IMR-90 (cell line): ENCODE data around the gene PUS3. TPM values are rescaled to one million over a fixed set of nuclear protein-coding genes. Genes with fewer than 3 reads are reported as not detected.

ENCODE experiments used
- ATAC-seq: fragments of 200-7000 bp; cut with Tn5 transposase; 2 replicates; pipeline ENCODE4 v1.9.1; 2020; ENCODE audit warnings: low read depth, mild to moderate bottlenecking, moderate library complexity
- BruUV-seq: library from RNA; stranded (reverse); fragments of 400-500 nt; replicated peaks from 2 replicates; lab custom pipeline; 2021; lab: Mats Ljungman, UMichigan
- CTCF ChIA-PET: fragments of 300-600 bp; formaldehyde crosslinking; extraction: SDS; loops from one replicate; lab custom pipeline; 2021; ENCODE audit warnings: antibody characterized with exemption; lab: Yijun Ruan, JAX
- POLR2A ChIA-PET: fragments of 300-600 bp; sonication (Branson Sonifier 250); formaldehyde crosslinking; loops from one replicate; lab custom pipeline; 2022; ENCODE audit warnings: antibody characterized with exemption; ENCODE audit not compliant: unreplicated experiment; lab: Charles Lee
- DNase-seq: peaks from one replicate; pipeline ENCODE4 v3.0.0; 2013
- H2AFZ ChIP-seq: replicated peaks from 2 replicates; pipeline ENCODE3; 2013; ENCODE audit warnings: low read length, mild to moderate bottlenecking; ENCODE audit not compliant: poor library complexity
- H2AK5ac ChIP-seq: 2 replicates; pipeline ENCODE4 v1.6.1; 2013; ENCODE audit warnings: low read depth, low read length, inconsistent platforms
- H2AK9ac ChIP-seq: replicated peaks from 2 replicates; pipeline ENCODE3; 2013; ENCODE audit warnings: mild to moderate bottlenecking, low read depth, low read length, moderate library complexity; ENCODE audit not compliant: poor library complexity
- H2BK120ac ChIP-seq: 2 replicates; pipeline ENCODE4 v1.6.1; 2013; ENCODE audit warnings: low read depth, low read length, inconsistent platforms
- H2BK15ac ChIP-seq: 3 replicates; pipeline ENCODE4 v1.6.1; 2013; ENCODE audit warnings: low read depth, low read length, inconsistent platforms
- H2BK20ac ChIP-seq: 2 replicates; pipeline ENCODE4 v1.6.1; 2013; ENCODE audit warnings: low read depth, mild to moderate bottlenecking, inconsistent platforms, low read length, moderate library complexity
- H2BK5ac ChIP-seq: 2 replicates; pipeline ENCODE4 v1.6.1; 2013; ENCODE audit warnings: mild to moderate bottlenecking, low read depth, low read length, inconsistent platforms; ENCODE audit not compliant: poor library complexity, severe bottlenecking
- H3K14ac ChIP-seq: replicated peaks from 2 replicates; pipeline ENCODE4 v1.6.1; 2013; ENCODE audit warnings: low read depth, low read length, inconsistent platforms
- H3K18ac ChIP-seq: 2 replicates; pipeline ENCODE4 v1.6.1; 2013; ENCODE audit warnings: low read depth, low read length, control low read depth
- H3K23ac ChIP-seq: 2 replicates; pipeline ENCODE4 v1.6.1; 2013; ENCODE audit warnings: low read depth, low read length, inconsistent platforms
- H3K27ac ChIP-seq: 2 replicates; pipeline ENCODE4 v1.5.1; 2013; ENCODE audit warnings: mild to moderate bottlenecking, control low read depth, low read length; ENCODE audit not compliant: insufficient read depth
- H3K27me3 ChIP-seq: 2 replicates; pipeline ENCODE4 v1.6.1; 2013; ENCODE audit warnings: low read length; ENCODE audit not compliant: control insufficient read depth, insufficient read depth
- H3K36me3 ChIP-seq: 2 replicates; pipeline ENCODE4 v1.6.1; 2013; ENCODE audit warnings: low read length, mixed read lengths; ENCODE audit not compliant: control insufficient read depth, insufficient read depth
- H3K4ac ChIP-seq: 2 replicates; pipeline ENCODE4 v1.6.1; 2013; ENCODE audit warnings: low read depth, low read length, inconsistent platforms
- H3K4me1 ChIP-seq: 2 replicates; pipeline ENCODE4 v1.6.1; 2013; ENCODE audit warnings: low read length, mixed read lengths; ENCODE audit not compliant: control insufficient read depth, insufficient read depth
- H3K4me2 ChIP-seq: 2 replicates; pipeline ENCODE4 v1.6.1; 2013; ENCODE audit warnings: low read depth, mild to moderate bottlenecking, control low read depth, low read length, moderate library complexity
- H3K4me3 ChIP-seq: 2 replicates; pipeline ENCODE4 v1.5.1; 2013; ENCODE audit warnings: low read depth, mild to moderate bottlenecking, control low read depth, low read length, moderate library complexity; ENCODE audit not compliant: insufficient read depth
- H3K56ac ChIP-seq: 2 replicates; pipeline ENCODE4 v1.6.1; 2013; ENCODE audit warnings: low read length, inconsistent platforms; ENCODE audit not compliant: insufficient read depth; ENCODE audit errors: extremely low read depth
- H3K79me1 ChIP-seq, 2 experiments: 2 replicates each; pipeline ENCODE4 v1.6.1; 2013; ENCODE audit warnings: low read length in 2 of 2, inconsistent platforms in 1 of 2, low read depth in 1 of 2
- H3K9ac ChIP-seq: 2 replicates; pipeline ENCODE4 v1.6.1; 2013; ENCODE audit warnings: low read depth, low read length, control low read depth
- H3K9me1 ChIP-seq: 2 replicates; pipeline ENCODE4 v1.6.1; 2013; ENCODE audit warnings: low read length, inconsistent platforms; ENCODE audit not compliant: insufficient read depth
- H3K9me3 ChIP-seq: 2 replicates; pipeline ENCODE4 v1.6.1; 2013; ENCODE audit warnings: low read length; ENCODE audit not compliant: control insufficient read depth, insufficient read depth
- H4K20me1 ChIP-seq: 2 replicates; pipeline ENCODE4 v1.6.1; 2013; ENCODE audit warnings: low read length, inconsistent platforms; ENCODE audit not compliant: insufficient read depth
- H4K5ac ChIP-seq: 2 replicates; pipeline ENCODE4 v1.6.1; 2013; ENCODE audit warnings: mild to moderate bottlenecking, low read depth, low read length, control low read depth
- H4K8ac ChIP-seq, 2 experiments: 2 replicates each; pipeline ENCODE4 v1.6.1; 2013; ENCODE audit warnings: low read depth in 2 of 2, low read length in 2 of 2, control low read depth in 1 of 2, inconsistent platforms in 1 of 2
- H4K91ac ChIP-seq: 2 replicates; pipeline ENCODE4 v1.6.1; 2013; ENCODE audit warnings: low read depth, low read length, inconsistent platforms; ENCODE audit not compliant: insufficient read depth
- MXI1 ChIP-seq: IDR thresholded peaks from 2 replicates; pipeline ENCODE4 v1.6.1; 2012; ENCODE audit warnings: low read depth, mild to moderate bottlenecking, low read length, moderate library complexity, borderline replicate concordance
- POLR2A ChIP-seq: IDR thresholded peaks from 2 replicates; pipeline ENCODE4 v1.6.1; 2012; ENCODE audit warnings: mild to moderate bottlenecking, low read depth, low read length
- WGBS, 2 experiments: methylation state at CpG; one replicate each; pipeline versions ENCODE4 v1.1.5 to v1.1.7; 2013; ENCODE audit warnings: missing lambda C conversion rate in 2 of 2; ENCODE audit not compliant: insufficient read length in 1 of 2; ENCODE audit errors: extremely low coverage in 2 of 2; 5-methylcytosine and 5-hydroxymethylcytosine counted together
- dilution Hi-C: fragments of 300-500 bp; cut with HindIII; formaldehyde crosslinking; loops from one replicate; pipeline ENCODE4 v1.14.3; 2018; ENCODE audit warnings: low sequenced_read_pairs; ENCODE audit not compliant: unreplicated experiment
- in situ Hi-C: fragments of 300-500 bp; cut with MboI; formaldehyde crosslinking; loops from 3 replicates; pipeline ENCODE4 v1.14.3; 2019; ENCODE audit warnings: low sequenced_read_pairs, inconsistent platforms, mixed read lengths
- intact Hi-C: fragments of 100-400 bp; cut with micrococcal nuclease; formaldehyde crosslinking; loops from 2 replicates; pipeline ENCODE4 v1.10.0; 2022
- polyA plus RNA-seq, 3 experiments: library from polyadenylated mRNA; depleted of rRNA; stranded (reverse); fragments of >200 nt; gene quantifications; 2 replicates each; pipeline ENCODE4 v1.2.3, GENCODE V29; 2012; ENCODE audit warnings: low replicate concordance in 1 of 3
- total RNA-seq: library from RNA; depleted of rRNA; stranded (reverse); fragments of >200 nt; gene quantifications from 2 replicates; pipeline ENCODE4 v1.2.3, GENCODE V29; 2012

The PUS3 gene
- total and polyA plus RNA-seq, 2 of the 4 experiments (the other 2 are of a cell fraction) = 6.1 to 11.7 TPM

DNA sequence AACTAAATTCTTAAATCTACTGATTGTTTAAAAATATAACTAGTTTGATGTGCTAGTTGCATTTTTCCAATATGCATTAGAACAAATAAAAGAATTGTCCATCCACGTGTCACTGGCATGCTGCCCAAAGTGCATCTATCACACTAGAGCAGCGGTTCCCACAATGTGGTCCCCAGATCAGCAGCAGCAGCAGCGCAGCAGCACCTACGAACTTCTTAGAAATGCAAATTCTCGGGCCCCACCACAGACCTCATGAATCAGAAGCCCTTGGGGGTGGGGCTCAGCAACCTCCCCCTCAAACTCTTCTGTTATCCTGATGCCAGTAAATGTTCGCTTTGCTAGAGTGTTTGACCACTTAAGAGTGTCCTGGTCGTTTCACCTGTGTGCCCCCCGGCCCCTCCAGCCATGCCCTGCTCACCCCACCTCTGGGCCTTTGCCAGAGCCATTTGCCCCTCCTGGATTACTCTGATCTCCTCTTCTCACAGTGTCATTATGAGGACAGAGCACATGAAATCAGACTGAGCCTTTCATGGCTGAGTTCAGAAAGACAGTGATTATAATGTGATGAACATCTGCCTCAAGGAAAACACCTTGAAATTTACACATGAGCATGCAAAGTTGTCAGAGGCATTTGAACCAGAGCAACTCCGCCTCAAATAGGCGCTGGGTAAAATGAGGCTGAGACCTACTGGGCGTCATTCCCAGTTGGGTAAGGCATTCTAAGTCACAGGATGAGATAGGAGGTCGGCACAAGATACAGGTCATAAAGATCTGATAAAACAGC, 30.2 kb upstream of the PUS3 start (continued):
- TF ChIP-seq POLR2A = no peak

DNA sequence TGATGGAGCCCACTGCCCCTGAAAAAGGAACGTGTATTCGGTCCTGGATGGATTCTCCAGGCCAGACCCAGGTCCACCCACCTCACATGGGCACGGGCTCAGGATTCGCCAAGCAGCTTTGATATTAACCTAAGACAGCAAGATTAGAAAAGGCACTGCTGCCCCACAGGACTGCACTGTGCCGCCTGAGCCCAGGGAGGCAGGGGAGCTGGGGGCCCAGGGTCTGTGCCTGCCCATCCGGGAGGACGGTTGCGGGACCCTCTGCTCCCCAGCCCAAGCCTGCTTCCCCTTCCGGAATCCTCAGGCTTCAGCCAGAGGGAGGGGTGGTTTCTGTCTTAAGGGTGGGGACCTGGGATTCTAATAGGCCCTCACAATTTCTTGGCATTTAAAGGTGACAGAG, 29.3 kb upstream of the PUS3 start:
- H3K9me1 ChIP-seq = no peaks in the 10 kb centered on the region
- no peak overlapping the region for H3K4ac ChIP-seq
- H3K9ac ChIP-seq = no peak overlapping the region
- ATAC-seq (no peak), DNase-seq (no peak)
- no peaks in the 10 kb centered on the region for H3K9me3 ChIP-seq
- WGBS, 2 experiments = no CpG with 5 or more reads among the region's 9 CpGs
- H3K36me3 ChIP-seq = no peaks in the 10 kb centered on the region
- no peak overlapping the region for H2AK5ac ChIP-seq
- H2AFZ ChIP-seq = no peak overlapping the region
- dilution Hi-C loops (no loop called here), intact Hi-C loops (no loop called here), in situ Hi-C loops (no loop called here)
- no peak overlapping the region for H3K56ac ChIP-seq
- no peak overlapping the region for H4K8ac ChIP-seq
- TF ChIP-seq MXI1 = no peak
- no peak overlapping the region for H3K27ac ChIP-seq
- no peaks in the 10 kb centered on the region; the same call in 1 of the 2 replicates for H3K4me1 ChIP-seq
- ChIA-PET CTCF (interaction anchor here (1.2 kb wide), 1 partner anchor 10 kb away, joined by 3 read pairs; no protein-coding TSS in a partner anchor), POLR2A (no interaction called here)
- no peak overlapping the region for H2AK9ac ChIP-seq
- BruUV-seq = no TSS peak
- H2BK120ac ChIP-seq = no peak overlapping the region
- no peak overlapping the region for H2BK15ac ChIP-seq
- no peaks in the 10 kb centered on the region for H3K79me1 ChIP-seq
- H3K14ac ChIP-seq = no peak overlapping the region
- no peak overlapping the region for H4K5ac ChIP-seq
- no peak overlapping the region for H2BK20ac ChIP-seq
- H3K4me2 ChIP-seq = no peak overlapping the region
- no peak overlapping the region for H3K18ac ChIP-seq
- H4K20me1 ChIP-seq = no peaks in the 10 kb centered on the region
- no peak overlapping the region for H2BK5ac ChIP-seq
- peaks cover 37% of the 10 kb centered on the region for H3K27me3 ChIP-seq
- H3K23ac ChIP-seq = no peak overlapping the region
- no peak overlapping the region for H3K4me3 ChIP-seq
- no peak overlapping the region for H4K91ac ChIP-seq
